Stimulated activated CD8-positive, alpha-beta memory T cell treated with anti-CD3 and anti-CD28 coated beads, Interleukin-2, amount 100 ng/mL, for 1 hour (primary cell): ENCODE data around the gene TIMM44.
"Not testable (repeated sequence)": the region's sequence is repeated elsewhere in the genome, so short reads cannot be mapped to it uniquely, and the experiment has no call there.

ENCODE experiments used
- DNase-seq, 2 donors: peaks; one replicate each; pipeline ENCODE4 v3.0.0-alpha.2; 2020; ENCODE audit warnings: low read depth in 2 of 2

Gene TIMM44

DNA sequence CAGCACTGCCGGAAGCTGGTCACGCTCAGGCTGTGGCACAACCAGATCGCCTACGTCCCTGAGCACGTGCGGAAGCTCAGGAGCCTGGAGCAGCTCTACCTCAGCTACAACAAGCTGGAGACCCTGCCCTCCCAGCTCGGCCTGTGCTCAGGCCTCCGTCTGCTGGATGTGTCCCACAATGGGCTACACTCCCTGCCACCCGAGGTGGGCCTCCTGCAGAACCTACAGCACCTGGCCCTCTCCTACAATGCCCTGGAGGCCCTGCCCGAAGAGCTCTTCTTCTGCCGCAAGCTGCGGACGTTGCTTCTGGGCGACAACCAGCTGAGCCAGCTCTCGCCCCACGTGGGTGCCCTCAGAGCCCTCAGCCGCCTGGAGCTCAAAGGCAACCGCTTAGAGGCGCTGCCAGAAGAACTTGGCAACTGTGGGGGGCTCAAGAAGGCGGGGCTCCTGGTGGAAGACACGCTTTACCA is 43.0 kb downstream of the TIMM44 start:
- no peak for DNase-seq

DNA sequence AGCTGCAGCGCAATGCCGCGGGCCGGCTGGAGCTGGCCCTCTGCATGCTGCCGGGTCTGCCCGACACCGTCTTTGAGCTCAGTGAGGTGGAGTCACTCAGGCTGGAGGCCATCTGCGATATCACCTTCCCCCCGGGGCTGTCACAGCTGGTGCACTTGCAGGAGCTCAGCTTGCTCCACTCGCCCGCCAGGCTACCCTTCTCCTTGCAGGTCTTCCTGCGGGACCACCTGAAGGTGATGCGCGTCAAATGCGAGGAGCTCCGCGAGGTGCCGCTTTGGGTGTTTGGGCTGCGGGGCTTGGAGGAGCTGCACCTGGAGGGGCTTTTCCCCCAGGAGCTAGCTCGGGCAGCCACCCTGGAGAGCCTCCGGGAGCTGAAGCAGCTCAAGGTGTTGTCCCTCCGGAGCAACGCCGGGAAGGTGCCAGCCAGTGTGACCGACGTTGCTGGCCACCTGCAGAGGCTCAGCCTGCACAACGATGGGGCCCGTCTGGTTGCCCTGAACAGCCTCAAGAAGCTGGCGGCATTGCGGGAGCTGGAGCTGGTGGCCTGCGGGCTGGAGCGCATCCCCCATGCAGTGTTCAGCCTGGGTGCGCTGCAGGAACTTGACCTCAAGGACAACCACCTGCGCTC is 43.6 kb downstream of the TIMM44 start:
- DNase-seq, result no peak

DNA sequence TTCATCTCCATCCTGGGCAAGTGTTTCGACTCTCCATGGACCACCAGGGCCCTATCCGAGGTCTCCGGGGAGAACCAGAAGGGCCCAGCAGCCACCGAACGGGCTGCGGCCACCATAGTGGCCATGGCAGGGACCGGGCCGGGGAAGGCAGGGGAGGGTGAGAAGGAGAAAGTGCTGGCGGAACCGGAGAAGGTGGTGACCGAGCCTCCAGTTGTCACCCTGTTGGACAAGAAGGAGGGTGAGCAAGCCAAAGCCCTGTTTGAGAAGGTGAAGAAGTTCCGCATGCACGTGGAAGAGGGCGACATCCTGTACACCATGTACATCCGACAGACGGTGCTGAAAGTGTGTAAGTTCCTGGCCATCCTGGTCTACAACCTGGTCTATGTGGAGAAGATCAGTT is 44.5 kb downstream of the TIMM44 start:
- DNase-seq, result no peak

DNA sequence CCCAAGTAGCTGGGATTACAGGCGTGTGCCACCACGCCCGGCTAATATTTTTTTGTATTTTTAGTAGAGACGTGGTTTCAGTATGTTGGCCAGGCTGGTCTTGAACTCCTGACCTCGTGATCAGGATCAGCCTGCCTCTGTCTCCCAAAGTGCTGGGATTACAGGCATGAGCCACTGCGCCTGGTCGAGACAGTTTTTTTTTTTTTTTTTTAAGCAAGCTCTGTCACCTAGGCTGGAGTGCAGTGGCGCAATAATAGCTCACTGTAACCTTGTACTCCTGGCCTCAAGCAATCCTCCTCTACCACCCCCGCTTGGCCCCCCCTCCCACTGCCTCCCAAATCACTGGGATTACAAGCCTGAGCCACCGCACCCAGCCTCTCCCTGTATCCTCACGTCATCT is 46.2 kb downstream of the TIMM44 start:
- DNase-seq, result no peak

DNA sequence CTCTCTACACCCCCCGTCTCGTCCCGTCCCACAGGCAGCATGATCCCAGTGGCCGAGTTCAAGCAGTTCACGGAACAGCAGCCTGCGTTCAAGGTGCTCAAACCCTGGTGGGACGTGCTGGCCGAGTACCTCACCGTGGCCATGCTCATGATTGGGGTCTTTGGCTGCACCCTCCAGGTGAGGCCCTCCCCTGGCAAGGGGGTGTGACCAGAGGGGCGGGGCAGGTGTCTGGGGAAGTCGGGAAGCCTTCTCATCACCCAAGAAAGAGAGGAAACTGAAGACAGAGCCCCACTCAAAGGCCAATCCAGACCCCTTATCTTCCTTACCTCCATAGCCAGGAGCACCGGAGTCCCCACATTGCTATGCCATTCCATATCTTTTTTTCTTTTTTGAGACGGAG is 47.9 kb downstream of the TIMM44 start:
- no peak for DNase-seq

DNA sequence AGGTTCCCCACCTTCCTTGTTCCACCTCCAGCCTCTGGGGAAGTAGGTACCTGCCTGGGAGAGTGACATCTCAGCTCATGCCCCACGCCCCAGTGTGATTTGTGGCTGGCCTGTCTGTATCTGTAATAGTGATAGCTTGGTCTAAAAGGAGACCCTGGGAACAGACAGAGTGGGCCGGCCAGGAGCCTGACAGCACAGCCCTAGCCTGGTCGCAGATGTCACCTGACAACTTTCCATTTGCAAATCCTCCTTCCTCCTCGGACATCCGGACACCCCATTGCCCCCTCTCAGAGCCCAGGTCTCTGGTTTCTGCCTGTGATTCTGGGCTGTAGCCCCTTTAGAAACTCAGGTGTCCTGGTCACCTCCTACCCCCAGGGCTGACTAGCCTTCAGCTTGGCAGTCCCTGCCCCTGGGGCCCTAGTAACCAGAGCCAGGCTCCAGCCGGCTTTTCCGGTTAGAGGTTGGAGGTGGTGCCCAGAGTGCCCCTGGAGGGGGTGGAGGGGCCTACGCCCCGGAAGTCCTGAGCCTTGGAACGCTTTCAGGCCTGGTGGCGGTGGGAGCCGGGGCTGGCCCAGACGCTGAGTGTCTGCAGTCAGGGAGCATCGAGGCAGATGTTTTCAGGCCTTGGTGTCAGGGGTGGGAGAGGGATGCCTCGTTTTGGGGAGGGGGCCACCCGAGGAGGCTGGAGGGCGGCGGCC is 48.7 kb downstream of the TIMM44 start:
- DNase-seq, result no peak

DNA sequence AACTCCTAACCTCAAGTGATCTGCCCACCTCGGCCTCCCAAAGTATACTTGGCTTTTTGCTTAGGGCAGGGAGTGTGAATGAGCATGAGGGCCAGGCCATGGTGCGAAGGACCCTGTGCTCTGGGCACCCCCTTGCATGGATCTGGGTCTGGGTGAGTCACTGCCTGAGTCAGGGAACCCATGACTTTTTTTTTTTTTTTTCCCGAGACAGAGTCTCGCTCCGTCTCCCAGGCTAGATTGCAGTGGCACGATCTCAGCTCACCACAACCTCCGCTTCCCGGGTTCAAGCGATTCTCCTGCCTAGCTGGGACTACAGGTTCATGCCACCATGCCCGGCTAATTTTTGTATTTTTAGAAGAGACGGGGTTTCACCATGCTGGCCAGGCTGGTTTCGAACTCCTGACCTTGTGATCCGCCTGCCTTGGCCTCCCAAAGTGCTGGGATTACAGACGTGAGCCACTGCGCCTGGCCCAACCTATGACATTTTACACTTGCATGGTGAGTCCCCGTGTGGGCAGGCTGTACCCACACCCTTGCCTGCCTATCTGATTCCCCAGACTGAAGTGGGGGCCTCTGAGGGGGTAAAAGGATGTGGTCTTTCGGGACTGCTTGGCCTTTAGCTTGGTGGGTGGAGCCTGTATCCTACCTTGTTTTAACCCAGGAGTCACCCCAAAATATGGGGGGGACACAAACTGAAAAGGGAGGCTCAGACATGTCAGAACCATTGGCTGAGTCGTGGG is 49.9 kb downstream of the TIMM44 start:
- DNase-seq, result not testable (repeated sequence)

DNA sequence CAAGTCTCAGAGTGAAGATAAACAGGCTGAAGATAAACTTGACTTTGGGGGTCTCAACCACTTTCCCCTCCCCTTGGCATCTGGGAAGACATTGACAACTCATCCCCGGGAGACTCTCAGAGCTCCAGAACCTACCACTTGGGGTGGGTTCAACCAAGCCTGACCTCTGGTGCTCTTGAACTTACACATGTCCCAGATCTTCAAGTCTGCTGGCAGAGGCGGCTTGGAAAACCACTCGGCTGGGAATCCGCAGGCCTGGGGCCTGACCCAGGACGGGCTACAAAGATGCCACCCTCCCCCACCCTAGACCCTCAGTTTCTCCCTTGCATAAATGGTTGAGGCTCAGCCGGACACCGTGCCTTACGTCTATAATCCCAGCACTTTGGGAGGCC is 54.6 kb downstream of the TIMM44 start:
- no peak for DNase-seq

DNA sequence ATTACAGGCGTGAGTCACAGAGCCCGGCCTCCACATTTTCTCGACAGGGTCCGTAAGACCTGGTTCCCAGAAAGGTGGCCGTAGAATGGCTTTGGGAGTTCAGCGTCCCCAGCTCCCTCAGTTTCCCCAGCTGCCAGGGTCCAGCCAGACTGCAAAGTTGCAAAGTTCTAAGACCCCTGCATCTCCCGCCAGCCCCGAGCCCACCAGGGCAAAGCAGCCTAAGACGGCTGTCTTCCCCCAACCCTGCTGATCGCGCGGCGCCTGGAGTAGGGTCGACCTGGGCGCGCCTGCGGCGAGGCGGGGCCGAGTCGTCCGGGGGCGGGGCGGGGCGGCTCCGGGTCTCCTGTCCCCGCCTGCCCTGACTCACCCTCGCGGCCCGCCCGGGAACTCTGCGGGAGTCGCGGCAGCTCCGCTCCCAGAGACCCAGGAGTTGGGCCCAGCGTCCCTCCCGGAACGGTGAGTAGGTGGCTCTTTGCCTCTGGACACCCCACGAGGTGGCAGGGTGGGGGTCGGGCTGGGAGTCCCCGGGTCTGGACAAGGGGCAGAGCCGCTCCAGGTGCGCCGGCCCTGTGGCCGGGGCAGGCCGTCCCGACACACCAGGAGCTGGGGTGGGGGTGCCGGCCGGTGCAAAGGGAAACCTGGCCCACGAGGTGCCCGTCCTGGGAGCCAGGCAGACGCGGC is 55.2 kb downstream of the TIMM44 start, which contains the start of gene LRRC8E:
Gene LRRC8E, plus strand, starts transcription at position 366 of the 681 bp plus-strand sequence. CDS start 7,094 bp downstream, outside the sequence.
- no peak for DNase-seq

DNA sequence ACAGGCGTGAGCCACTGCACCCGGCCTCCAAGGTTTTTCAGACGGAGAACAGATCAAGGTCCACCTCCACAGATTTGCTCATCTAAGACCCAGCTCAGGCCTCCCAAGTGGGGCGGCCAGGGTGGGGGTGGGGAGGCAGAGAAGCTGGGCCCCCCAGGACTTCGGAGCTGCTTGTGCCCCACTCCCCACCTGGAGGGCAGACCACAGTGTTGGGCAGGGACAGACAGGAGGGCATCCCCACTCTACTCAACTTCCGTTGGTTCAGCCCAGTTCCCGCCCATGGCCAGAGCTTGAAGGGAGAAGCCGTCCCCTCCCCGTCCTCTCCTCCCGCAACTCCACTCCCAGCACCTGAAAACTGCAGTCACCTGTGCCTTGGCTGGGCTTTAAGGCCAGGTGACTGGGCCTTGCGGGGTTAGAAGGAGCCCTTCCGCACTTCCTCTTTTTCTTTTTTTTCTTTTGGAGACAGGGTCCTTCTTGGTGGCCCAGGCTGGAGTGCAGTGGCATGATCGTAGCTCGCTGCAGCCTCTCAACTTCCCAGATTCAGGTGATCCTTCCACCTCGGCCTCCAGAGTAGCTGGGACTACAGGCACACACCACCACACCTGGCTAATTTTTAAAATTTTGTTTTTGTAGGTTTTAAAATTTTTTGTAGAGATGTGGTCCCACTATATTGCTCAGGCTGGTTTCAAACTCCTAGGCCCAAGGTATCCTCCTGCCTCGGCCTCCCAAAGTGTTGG is 55.9 kb downstream of the TIMM44 start:
- DNase-seq, result no peak

DNA sequence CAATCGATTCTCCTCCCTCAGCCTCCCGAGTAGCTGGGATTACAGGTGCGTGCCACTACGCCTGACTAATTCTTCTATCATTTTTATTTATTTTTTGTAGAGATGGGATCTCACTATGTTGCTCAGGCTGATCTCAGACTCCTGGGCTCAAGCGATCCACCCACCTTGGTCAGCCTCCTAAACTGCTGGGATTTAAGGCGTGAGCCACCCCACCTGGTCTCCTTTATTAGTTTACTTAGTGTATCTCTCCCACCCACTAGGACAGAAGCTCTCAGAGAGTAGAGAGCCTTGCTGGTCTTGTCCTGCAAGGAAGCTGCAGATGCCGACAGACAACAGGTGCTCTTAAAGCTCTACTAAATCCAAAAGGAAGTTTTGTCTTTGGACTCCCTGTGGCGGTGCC is 57.6 kb downstream of the TIMM44 start:
- DNase-seq, result no peak

DNA sequence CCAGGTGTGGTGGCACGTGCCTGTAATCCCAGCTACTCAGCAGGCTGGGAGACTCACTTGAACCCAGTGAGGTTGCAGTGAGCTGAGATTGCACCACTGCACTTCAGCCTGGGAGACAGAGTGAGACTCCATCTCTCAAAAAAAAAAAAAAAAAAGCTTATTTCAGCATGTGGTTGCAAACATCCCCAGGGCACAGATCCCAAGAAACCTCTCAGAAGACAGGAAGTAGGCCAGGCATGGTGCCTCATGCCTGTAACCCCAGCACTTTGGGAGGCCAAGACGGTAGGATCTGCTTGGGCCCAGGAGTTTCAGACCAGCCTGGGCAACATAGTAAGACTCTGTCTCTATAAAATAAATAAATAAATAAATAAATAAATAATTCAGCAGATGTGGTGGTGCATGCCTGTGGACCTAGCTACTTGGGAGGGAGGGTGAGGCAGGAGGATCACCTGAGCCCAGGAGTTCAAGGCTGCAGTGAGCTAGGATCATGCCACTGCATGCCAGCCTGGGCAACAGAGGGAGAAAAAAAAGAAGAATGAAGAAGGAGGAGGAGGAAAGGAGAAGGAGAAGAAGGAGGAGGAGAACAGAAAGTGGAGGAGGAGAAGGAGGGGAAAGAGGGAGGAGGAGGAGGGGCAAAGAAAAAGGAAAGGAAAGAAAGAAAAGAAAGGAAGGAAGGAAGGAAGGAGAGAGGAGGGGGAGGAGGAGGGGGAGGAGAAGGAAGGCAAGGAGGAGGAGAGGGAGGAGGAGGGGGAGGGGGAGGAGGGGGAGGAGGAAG is 59.5 kb downstream of the TIMM44 start:
- no peak for DNase-seq

DNA sequence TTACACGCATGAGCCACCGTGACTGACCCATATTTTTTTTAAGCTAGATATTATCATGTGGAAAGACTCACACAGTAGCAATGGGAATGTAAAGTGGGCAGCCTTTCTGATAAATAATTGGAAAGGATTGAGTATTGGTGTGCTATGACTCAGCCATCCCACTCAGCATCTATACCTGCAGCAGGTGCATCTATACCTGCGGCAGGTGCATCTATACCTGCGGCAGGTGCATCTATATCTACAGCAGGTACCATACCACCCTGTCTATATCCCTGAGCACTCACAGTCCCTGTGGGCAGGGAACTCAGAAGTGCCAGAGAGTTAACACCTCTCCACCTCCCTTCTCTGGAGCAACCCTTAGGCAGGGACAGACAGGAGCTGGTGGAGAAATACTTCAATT is 60.4 kb downstream of the TIMM44 start:
- DNase-seq, result no peak

DNA sequence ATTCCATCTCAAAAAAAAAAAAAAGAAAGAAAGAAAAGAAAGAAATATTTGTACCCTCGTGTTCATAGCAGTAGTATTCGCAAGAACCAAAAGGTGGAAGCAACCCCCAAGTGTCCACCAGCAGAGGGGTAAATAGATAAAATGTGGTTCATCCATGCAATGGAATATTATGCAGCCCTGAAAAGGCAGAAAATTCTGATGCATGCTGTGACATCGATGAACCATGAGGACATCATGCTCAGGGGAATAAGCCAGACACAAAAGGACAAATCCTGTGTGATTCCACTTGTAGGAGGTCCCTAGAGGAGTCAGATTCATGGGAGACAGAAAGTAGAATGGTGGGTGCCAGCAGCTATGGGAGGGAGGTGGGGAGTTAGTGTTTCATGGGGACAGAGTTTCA is 61.6 kb downstream of the TIMM44 start:
- DNase-seq, result no peak

DNA sequence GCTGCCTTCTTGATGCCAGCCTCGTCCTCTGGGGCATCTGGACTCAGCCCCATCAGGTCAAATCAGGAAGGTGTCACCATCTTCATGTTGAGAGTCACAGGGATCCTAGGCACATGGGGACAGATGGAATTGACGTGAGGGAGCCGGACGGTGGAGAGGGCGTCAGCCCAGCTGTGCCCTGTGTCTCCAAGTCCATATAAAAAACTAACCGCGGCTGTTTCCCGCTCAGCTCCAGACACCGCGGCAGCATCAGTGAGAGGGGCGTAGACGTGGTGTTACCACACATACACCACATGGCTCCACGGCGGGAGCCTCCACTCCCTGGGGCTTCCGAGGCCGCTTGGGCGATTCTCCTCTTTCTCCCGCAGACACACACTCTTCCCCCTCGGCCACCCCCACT is 63.6 kb downstream of the TIMM44 start:
- DNase-seq, result no peak

DNA sequence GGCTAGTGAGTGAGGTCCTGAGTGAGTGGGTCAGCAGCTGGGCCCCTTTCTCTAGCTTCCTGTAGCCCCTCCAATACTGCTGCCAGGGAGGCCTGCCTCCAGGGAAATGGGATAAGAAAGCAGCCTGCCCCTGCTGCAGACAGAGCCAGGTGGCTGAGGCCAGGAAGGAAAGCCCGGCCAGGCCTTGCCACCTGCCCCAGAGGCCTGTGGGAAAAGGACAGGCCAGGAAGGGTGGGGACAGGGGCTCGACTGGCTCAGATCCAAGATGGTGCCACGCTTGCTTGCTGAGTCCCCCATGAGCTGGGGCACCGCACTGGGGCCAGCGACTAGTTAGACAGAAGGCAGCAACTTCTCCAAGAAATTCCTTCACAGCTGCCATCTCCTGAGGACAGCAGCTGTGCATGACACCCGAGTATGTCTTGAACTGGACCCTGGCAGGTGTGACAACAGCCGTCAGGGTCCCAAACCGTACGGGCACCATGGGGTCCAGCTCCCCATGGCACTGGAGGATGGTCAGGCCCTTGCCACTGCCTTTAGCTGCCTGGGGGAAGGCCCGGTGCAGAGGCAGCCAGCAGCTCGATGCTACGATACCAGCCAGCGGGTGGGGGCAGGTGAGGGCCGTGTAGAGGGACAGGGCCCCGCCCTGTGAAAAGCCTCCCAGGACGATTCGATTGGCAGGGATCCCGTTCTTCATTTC is 64.2 kb downstream of the TIMM44 start:
- no peak for DNase-seq

DNA sequence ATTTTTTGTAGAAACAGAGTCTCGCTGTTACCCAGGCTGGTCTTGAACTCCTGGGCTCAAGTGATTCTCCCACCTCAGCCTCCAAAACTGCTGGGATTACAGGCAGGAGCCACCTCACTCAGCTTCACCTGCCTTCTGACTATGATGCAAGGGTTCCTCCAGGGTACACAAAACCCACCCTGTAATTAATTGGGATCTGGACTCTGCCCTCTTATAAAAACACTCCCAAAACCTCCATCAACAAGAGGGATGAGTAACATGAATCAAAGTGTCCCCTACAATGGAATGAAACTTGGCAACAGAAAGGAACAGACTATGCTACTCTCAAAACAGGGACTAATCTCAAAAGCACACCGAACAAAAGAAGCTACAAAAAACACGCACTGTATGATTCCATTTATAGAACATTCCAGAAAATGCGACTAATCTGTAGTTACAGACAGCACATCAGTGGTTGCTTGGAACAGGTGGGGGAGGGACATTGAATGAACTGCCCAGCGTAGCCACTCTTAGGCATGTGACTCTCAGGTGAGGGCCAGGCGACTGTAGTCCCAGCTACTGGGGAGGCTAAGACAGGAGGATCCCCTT is 66.1 kb downstream of the TIMM44 start:
- DNase-seq, result no peak
